Measurements from ENCODE around the gene PQBP1.
"Not testable (repeated sequence)": the region's sequence is repeated elsewhere in the genome, so short reads cannot be mapped to it uniquely, and the experiment has no call there.

DNA sequence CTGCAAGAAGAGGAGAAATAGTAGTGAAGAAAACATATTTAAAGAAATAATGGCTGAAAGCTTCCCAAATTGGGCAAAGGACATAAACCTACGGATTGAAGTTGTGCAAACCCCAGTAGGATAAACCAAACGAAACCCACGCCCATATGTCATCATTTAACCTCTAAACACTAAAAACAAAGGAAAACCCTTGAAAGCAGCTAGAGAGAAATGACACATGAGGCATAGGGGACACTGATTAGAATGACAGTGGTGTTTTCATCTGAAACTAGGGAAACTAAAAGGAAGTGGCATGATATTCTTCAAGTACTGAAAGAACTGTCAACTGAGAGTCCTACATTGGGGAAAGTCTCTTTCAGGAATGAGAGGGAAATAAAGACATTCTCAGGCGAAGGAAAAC, 20.8 kb upstream of the PQBP1 start:
- TF ChIP-seq, protein P1, sequence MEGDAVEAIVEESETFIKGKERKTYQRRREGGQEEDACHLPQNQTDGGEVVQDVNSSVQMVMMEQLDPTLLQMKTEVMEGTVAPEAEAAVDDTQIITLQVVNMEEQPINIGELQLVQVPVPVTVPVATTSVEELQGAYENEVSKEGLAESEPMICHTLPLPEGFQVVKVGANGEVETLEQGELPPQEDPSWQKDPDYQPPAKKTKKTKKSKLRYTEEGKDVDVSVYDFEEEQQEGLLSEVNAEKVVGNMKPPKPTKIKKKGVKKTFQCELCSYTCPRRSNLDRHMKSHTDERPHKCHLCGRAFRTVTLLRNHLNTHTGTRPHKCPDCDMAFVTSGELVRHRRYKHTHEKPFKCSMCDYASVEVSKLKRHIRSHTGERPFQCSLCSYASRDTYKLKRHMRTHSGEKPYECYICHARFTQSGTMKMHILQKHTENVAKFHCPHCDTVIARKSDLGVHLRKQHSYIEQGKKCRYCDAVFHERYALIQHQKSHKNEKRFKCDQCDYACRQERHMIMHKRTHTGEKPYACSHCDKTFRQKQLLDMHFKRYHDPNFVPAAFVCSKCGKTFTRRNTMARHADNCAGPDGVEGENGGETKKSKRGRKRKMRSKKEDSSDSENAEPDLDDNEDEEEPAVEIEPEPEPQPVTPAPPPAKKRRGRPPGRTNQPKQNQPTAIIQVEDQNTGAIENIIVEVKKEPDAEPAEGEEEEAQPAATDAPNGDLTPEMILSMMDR (IDR thresholded peaks at IDR 0.05; ENCODE audit: low read length), result not testable (repeated sequence)
- not testable (repeated sequence) for TF ChIP-seq EZH2 (IDR thresholded peaks at IDR 0.05; ENCODE audit: borderline replicate concordance, low read length)

Data from OCI-LY1 (cell line).